Measurements from ENCODE around the gene AIFM2.

- TF ChIP-seq POLR2A (IDR thresholded peaks at IDR 0.05) (no peak), CTCF (IDR thresholded peaks at IDR 0.05) (no peak)
Observed at GRCh38 chr10:70117646-70118045, 15.0 kb downstream of the AIFM2 start.

Data from testis (tissue), 2 donors.